Lung (tissue), 12 donors: ENCODE data around the gene HACD1. TPM values are rescaled to one million over a fixed set of nuclear protein-coding genes. Genes with fewer than 3 reads are reported as not detected.

Experiments
- ATAC-seq: fragments of 200-7000 bp; cut with Tn5 transposase; one replicate; pipeline ENCODE4 v1.9.1; 2020; ENCODE audit warnings: moderate number of reproducible peaks; ENCODE audit not compliant: insufficient read depth, low FRiP score
- DNase-seq, 3 donors: peaks; one replicate each; pipeline ENCODE4 v3.0.0-alpha.2; 2013 to 2017
- H3K27ac ChIP-seq, 2 donors: one replicate each; pipeline ENCODE4 v1.5.1; 2013; ENCODE audit warnings: mild to moderate bottlenecking in 2 of 2, moderate library complexity in 2 of 2, control low read depth in 1 of 2, inconsistent platforms in 1 of 2, low read depth in 1 of 2, low read length in 1 of 2
- H3K27me3 ChIP-seq, 3 donors: one replicate each; pipeline ENCODE4 v1.5.1; 2013; ENCODE audit warnings: low read length in 2 of 3; ENCODE audit not compliant: control insufficient read depth in 3 of 3, insufficient read depth in 3 of 3
- H3K36me3 ChIP-seq, 4 donors: one replicate each; pipeline ENCODE4 v1.5.1; 2013; ENCODE audit warnings: low read length in 4 of 4, mild to moderate bottlenecking in 1 of 4, moderate library complexity in 1 of 4; ENCODE audit not compliant: control insufficient read depth in 4 of 4, insufficient read depth in 4 of 4
- H3K4me1 ChIP-seq, 5 donors: one replicate each; pipeline ENCODE4 v1.5.1; 2013; ENCODE audit warnings: low read length in 5 of 5, mild to moderate bottlenecking in 2 of 5, moderate library complexity in 1 of 5; ENCODE audit not compliant: control insufficient read depth in 5 of 5, insufficient read depth in 5 of 5
- H3K4me3 ChIP-seq: one replicate; pipeline ENCODE4 v1.5.1; 2013; ENCODE audit warnings: mild to moderate bottlenecking, control low read depth, moderate library complexity
- H3K9ac ChIP-seq, 2 donors: one replicate each; pipeline ENCODE4 v1.5.1; 2013; ENCODE audit warnings: low read length in 2 of 2, control low read depth in 1 of 2; ENCODE audit not compliant: insufficient read depth in 1 of 2
- H3K9me3 ChIP-seq, 4 donors: one replicate each; pipeline ENCODE4 v1.5.1; 2013; ENCODE audit warnings: low read length in 3 of 4, mild to moderate bottlenecking in 1 of 4, moderate library complexity in 1 of 4; ENCODE audit not compliant: control insufficient read depth in 4 of 4, insufficient read depth in 3 of 4
- WGBS, 2 donors: extraction: QIAGEN DNeasy Blood & Tissue Kit; methylation state at CpG; one replicate each; pipeline ENCODE4 v1.1.7; 2013; 5-methylcytosine and 5-hydroxymethylcytosine counted together
- polyA plus RNA-seq, 2 donors: library from polyadenylated mRNA; stranded (reverse); fragments of 200-250 nt; gene quantifications; one replicate each; pipeline ENCODE4 v1.2.1, GENCODE V29; 2013
- total RNA-seq, 2 donors: library from RNA; depleted of rRNA in 1 of 2; stranded (reverse); fragments of >200 nt in 1 of 2; gene quantifications; one replicate each; pipeline ENCODE4 v1.2.1, GENCODE V29; 2014 to 2021
- TF ChIP-seq, protein P1 (sequence below): IDR thresholded peaks from 2 replicates; pipeline ENCODE4 v1.5.1; 2012; ENCODE audit warnings: mild to moderate bottlenecking; ENCODE audit errors: control extremely low read depth, extremely low read depth
- donor health status: control.
- donor health status: control.
- donor health status: Bipolar disorder and iron deficiency.
- donor health status: healthy.
- donor health status: DM: yes; HTN: yes; CAD: no.

Gene HACD1
- total and polyA plus RNA-seq, 4 donors: 11.5 to 49.2 (median 24.3) TPM

GRCh38 chr10:17655009-17655408, 37.8 kb upstream of the HACD1 start:
- Histone ChIP-seq H3K9me3 (peaks cover 0 to 4% (median 0%) of the 10 kb centered on the region in 4 donors), H3K27ac (no peak overlapping the region), H3K9ac (no peak overlapping the region), H3K27me3 (no peaks in the 10 kb centered on the region), H3K36me3 (no peaks in the 10 kb centered on the region), H3K4me3 (no peak overlapping the region), H3K4me1 (peaks cover 0 to 16% (median 0%) of the 10 kb centered on the region in 5 donors)
- TF ChIP-seq, protein P1, sequence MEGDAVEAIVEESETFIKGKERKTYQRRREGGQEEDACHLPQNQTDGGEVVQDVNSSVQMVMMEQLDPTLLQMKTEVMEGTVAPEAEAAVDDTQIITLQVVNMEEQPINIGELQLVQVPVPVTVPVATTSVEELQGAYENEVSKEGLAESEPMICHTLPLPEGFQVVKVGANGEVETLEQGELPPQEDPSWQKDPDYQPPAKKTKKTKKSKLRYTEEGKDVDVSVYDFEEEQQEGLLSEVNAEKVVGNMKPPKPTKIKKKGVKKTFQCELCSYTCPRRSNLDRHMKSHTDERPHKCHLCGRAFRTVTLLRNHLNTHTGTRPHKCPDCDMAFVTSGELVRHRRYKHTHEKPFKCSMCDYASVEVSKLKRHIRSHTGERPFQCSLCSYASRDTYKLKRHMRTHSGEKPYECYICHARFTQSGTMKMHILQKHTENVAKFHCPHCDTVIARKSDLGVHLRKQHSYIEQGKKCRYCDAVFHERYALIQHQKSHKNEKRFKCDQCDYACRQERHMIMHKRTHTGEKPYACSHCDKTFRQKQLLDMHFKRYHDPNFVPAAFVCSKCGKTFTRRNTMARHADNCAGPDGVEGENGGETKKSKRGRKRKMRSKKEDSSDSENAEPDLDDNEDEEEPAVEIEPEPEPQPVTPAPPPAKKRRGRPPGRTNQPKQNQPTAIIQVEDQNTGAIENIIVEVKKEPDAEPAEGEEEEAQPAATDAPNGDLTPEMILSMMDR: no peak
- WGBS, 2 donors: 95% methylated on average over 3 of the region's 3 CpGs
- DNase-seq (no peak), ATAC-seq (no peak)

GRCh38 chr10:17652585-17652984, 35.4 kb upstream of the HACD1 start:
- Histone ChIP-seq H3K27me3 (no peaks in the 10 kb centered on the region), H3K27ac (no peak overlapping the region), H3K36me3 (no peaks in the 10 kb centered on the region), H3K9ac (no peak overlapping the region), H3K9me3 (peaks cover 0 to 4% (median 0%) of the 10 kb centered on the region in 4 donors), H3K4me3 (no peak overlapping the region), H3K4me1 (peaks cover 0 to 25% (median 0%) of the 10 kb centered on the region in 5 donors)
- TF ChIP-seq, protein P1: no peak
- ATAC-seq (no peak), DNase-seq (no peak)

DNA sequence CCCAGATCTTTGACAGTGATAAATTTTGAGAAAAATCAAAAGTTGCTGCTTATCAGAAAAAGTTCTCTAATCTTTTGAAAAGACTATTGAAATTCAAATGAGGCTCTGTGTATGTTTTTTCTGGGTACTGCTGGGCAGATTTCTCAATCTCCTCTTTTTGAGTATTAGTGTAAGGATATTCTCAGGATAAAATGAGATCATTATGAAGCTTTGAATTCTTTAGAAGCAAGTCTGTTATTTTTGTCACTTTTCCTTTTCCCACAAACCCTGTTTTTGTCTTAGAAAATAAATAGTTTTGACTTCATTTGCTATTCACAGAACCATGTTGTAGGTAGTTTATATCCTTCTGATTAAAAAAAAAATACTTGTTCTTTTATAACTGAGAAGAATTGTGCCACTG, 34.7 kb upstream of the HACD1 start:
- H3K9me3 ChIP-seq: peaks cover 0 to 4% (median 0%) of the 10 kb centered on the region in 4 donors
- TF ChIP-seq, protein P1: no peak
- H3K36me3 ChIP-seq: no peaks in the 10 kb centered on the region
- DNase-seq (no peak), ATAC-seq (no peak)
- no peak overlapping the region for H3K9ac ChIP-seq
- no peaks in the 10 kb centered on the region for H3K27me3 ChIP-seq
- H3K4me1 ChIP-seq: peaks cover 0 to 26% (median 3%) of the 10 kb centered on the region in 5 donors
- no peak overlapping the region for H3K4me3 ChIP-seq
- no peak overlapping the region for H3K27ac ChIP-seq

- Histone ChIP-seq H3K27me3 (no peaks in the 10 kb centered on the region), H3K9me3 (peaks cover 0 to 4% (median 0%) of the 10 kb centered on the region in 4 donors), H3K9ac (no peak overlapping the region), H3K4me1 (peaks cover 1 to 29% (median 6%) of the 10 kb centered on the region in 5 donors), H3K36me3 (no peaks in the 10 kb centered on the region), H3K4me3 (no peak overlapping the region), H3K27ac (no peak overlapping the region)
- WGBS, 2 donors: 86 to 91% methylated on average over 8 of the region's 8 CpGs
- DNase-seq (no peak), ATAC-seq (no peak)
- TF ChIP-seq, protein P1: no peak
These were observed 33.2 kb upstream of the HACD1 start for GRCh38 chr10:17650416-17650815.
